ENCODE measurements around the gene OLFM1.

OLFM1 gene

DNA sequence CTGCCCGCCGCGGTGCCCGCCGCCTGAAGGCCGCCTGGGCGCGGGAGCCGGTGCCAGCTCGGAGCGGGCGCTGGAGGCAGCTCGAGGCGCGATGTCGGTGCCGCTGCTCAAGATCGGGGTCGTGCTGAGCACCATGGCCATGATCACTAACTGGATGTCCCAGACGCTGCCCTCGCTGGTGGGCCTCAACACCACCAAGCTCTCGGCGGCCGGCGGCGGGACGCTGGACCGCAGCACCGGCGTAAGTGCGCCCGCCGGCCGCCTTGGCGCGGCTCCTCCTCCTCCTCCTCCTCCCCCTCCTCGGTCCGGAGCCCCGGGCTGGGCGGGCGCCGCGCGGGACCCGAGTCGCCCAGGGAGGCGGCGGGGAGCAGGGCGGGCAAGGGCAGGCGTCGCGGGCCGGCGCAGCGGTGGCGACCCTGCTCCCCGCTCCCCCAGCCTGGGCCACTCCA is 455 bp downstream of the OLFM1 start:
- TF ChIP-seq, protein P1, sequence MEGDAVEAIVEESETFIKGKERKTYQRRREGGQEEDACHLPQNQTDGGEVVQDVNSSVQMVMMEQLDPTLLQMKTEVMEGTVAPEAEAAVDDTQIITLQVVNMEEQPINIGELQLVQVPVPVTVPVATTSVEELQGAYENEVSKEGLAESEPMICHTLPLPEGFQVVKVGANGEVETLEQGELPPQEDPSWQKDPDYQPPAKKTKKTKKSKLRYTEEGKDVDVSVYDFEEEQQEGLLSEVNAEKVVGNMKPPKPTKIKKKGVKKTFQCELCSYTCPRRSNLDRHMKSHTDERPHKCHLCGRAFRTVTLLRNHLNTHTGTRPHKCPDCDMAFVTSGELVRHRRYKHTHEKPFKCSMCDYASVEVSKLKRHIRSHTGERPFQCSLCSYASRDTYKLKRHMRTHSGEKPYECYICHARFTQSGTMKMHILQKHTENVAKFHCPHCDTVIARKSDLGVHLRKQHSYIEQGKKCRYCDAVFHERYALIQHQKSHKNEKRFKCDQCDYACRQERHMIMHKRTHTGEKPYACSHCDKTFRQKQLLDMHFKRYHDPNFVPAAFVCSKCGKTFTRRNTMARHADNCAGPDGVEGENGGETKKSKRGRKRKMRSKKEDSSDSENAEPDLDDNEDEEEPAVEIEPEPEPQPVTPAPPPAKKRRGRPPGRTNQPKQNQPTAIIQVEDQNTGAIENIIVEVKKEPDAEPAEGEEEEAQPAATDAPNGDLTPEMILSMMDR (IDR thresholded peaks at IDR 0.05; ENCODE audit: borderline replicate concordance, insufficient read depth, low read depth, low read length), result no peak
- no peak overlapping the region for H3K4me3 ChIP-seq (ENCODE audit: low read depth, low read length)

DNA sequence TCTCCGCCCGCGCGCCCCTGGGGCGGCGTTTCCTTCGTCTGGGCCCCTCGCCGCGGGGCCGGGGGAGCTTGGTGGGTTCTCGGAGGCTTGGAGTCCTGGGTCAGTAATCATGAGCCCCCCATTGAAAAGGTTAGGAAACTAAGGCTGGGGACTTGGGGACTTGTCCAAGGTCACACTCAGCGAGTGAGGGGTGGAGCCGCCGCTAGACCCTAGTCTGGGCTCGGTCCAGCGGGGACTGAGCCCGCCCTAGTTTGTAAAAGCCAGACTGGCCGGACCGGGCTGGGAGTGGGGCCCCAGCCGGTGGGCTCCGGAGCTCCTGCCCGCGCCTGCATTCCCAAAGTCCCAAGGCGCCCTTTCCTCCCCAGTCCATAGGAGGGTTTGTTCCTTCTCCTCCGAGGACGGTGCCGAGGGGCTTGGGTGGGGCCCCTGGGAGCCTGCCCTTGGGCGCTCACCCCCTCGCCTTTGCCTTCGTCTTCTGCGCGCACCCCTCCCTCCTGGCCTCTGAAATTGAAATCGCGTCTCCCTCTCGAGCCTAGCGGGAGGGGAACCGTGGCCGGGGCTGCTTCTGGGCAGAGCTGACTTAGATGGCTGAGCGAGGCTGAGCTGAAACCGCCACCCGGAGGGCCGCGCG is 995 bp downstream of the OLFM1 start:
- H3K4me3 ChIP-seq (ENCODE audit: low read depth, low read length), result no peak overlapping the region
- TF ChIP-seq, protein P1 (IDR thresholded peaks at IDR 0.05; ENCODE audit: borderline replicate concordance, insufficient read depth, low read depth, low read length), result no peak

DNA sequence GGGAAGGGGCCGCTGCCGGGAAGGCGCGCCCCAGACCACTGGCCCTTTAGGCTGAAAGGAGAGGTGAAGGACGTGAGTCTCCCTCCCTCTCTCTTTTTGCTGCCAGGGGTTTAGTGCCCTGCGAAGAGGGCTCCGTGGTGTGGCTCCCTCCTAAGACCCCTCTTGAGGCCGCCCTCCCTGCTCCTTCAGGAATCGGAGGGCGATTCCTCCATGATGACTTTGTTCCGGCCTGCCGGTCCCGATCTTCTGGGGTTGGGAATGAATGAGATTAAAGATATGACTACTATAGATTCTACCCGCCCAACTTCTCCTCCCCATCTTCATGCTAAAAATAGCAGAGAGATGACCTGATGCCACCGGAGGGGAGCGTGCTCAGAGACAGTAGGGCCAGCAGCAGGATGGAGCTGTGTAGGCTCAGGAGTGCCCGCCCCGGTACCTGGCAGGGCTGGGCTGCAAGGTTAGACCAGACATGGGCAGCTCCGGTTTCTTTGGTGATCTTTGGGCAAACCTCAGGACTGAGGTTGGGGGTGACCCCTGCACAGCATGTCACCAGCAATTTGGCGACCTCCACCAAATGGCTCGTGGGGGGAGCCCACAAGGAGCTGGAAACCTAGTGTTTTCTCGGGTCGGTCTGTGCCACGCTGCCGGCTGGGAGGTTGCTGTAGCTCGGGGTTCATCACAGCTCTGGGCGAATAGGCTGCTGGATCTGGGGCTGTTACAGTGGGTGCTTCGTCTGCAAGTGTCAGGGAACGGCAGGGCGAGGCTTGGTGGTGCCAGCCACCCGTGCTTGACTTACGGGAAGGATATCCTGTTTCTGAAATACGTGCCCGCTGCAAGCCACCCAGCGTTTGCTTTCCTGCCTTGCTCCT is 1.7 kb downstream of the OLFM1 start:
- TF ChIP-seq, protein P1 (IDR thresholded peaks at IDR 0.05; ENCODE audit: borderline replicate concordance, insufficient read depth, low read depth, low read length), result no peak

DNA sequence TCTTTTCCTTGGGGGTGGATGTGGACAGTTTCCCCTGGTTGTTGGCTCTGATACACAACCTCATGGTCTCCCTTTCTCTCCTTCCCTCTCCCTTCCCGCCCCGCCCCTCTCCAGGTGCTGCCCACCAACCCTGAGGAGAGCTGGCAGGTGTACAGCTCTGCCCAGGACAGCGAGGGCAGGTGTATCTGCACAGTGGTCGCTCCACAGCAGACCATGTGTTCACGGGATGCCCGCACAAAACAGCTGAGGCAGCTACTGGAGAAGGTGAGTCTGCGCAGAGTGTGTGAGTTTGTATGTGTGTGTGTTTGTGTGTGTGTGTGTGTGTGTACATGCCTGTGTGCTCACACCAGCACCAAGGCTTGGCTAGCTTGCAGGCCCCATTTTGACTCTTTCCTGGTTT is 2.6 kb downstream of the OLFM1 start:
- TF ChIP-seq, protein P1 (IDR thresholded peaks at IDR 0.05; ENCODE audit: borderline replicate concordance, insufficient read depth, low read depth, low read length), result no peak
- H3K4me3 ChIP-seq (ENCODE audit: low read depth, low read length), result no peak overlapping the region

More for the DNA sequence above, 1.7 kb downstream of the OLFM1 start:
- no peak overlapping the region for H3K4me3 ChIP-seq (ENCODE audit: low read depth, low read length)

DNA sequence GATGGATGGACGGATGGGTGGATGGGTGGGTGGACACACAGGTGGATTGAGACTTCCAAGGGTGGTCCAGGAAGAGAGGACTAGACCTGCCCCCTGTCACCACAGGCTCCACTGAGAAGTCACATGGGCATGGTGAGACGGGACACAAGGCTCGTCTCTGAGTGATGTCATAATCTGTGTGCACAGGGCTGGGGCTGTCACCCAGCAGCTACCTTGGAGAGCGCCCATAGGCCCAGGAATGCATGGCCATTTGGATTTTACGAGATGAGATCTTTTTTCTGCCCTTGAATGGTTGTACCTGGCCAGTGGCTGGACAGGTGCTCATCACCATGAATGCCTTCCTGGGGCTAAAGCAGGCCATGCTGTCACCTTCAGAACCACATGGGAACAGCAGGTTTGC is 3.1 kb downstream of the OLFM1 start:
- TF ChIP-seq, protein P1 (IDR thresholded peaks at IDR 0.05; ENCODE audit: borderline replicate concordance, insufficient read depth, low read depth, low read length), result no peak
- no peak overlapping the region for H3K4me3 ChIP-seq (ENCODE audit: low read depth, low read length)

DNA sequence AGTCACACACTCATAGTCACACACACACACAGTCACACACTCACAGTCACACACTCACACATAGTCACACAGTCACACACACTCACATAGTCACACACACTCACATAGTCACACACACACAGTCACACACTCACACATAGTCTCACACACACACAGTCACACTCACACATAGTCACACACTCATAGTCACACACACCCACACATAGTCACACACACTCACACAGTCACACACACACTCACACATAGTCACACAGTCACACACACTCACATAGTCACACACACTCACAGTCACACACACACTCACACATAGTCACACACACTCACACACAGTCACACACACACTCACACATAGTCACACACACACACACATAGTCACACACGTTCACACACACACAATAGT is 4.1 kb downstream of the OLFM1 start:
- H3K4me3 ChIP-seq (ENCODE audit: low read depth, low read length), result no peak overlapping the region
- TF ChIP-seq, protein P1 (IDR thresholded peaks at IDR 0.05; ENCODE audit: borderline replicate concordance, insufficient read depth, low read depth, low read length), result no peak
